Measurements from ENCODE around the gene FEV. TPM values are rescaled to one million over a fixed set of nuclear protein-coding genes. Genes with fewer than 3 reads are reported as not detected.
A peak's percentile ranks its signal among the peaks of the same experiment; 100 is the strongest.

The FEV gene
- total RNA-seq, 5 donors from 2014 or later (not counting 1 experiment from before 2014, with no cell fraction given) = not detected

DNA sequence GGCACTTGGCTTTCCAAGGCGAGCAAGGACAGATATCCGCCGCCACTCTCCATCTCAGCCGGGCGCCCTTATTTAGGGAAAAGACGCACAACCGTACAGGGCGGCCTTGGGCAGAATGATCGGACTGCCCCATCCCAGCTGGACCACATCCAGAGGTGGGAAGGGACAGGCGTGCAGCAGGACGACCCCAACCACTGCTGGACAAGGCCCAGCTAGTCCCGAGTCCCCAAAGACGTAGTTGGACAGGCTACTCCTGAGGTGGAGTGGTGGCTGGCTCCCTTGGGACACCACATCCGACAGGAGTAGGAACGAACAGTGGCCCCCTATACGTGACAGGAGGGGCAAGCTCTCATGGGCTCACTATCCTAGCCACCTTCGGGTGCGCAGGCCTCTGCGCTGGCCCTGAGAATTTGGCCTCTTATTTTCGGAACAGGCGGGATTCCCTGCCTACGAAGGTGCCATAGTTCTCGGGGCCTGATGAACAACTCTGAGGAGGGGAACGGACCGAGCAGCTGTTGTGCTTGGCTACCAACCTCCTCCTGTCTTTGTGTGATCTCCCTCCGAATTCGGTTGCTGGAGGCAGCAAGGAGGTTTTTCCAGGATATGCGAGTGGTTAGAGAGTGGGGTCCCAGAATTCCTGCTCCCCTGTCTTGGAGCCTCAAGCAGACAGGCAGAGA lies 2.3 kb downstream of the FEV start:
- H3K36me3 Mint-ChIP-seq = no peaks in the 10 kb centered on the region
- Histone ChIP-seq H3K27ac (ENCODE audit: low read length) (no peak overlapping the region), H3K4me3 (ENCODE audit: control insufficient read depth in 1 of 2, extremely low read depth in 1 of 2, low read length in 1 of 2) (no peak overlapping the region), H3K27me3 (replicated peaks in 1 of 2; ENCODE audit: control insufficient read depth in 2 of 2, extremely low read depth in 1 of 2, insufficient read depth in 2 of 2, low read length in 1 of 2) (peaks cover 17 to 94% of the 10 kb centered on the region in 2 experiments), H3K36me3 (ENCODE audit: control insufficient read depth in 2 of 2, extremely low read depth in 1 of 2, insufficient read depth in 1 of 2, low read length in 1 of 2) (no peaks in the 10 kb centered on the region), H3K9me3 (no peaks in the 10 kb centered on the region), H3K4me1 (ENCODE audit: control insufficient read depth in 1 of 2, extremely low read depth in 1 of 2, insufficient read depth in 2 of 2, low read length in 2 of 2) (peaks cover 10 to 47% of the 10 kb centered on the region in 2 experiments)
- ChIA-PET CTCF (interaction anchor here (0.6 to 1.0 kb wide), 2 partner anchors 12 to 13 kb away, joined by 3 read pairs; no protein-coding TSS in a partner anchor), POLR2A (no interaction called here)
- H3K27ac Mint-ChIP-seq = peak overlapping the region in 1 of 2 donors; percentile 23
- no peak for ATAC-seq (replicated peaks in 1 of 4)
- H3K4me3 Mint-ChIP-seq = peak overlapping the region; percentile 50 to 83 (median 60)
- no peaks in the 10 kb centered on the region for H3K9me3 Mint-ChIP-seq
- WGBS (ENCODE audit: insufficient coverage) = 11% methylated on average over 25 of the region's 28 CpGs
- H3K27me3 Mint-ChIP-seq = peaks cover 65 to 81% of the 10 kb centered on the region in 2 donors
- peaks cover 32 to 40% (median 40%) of the 10 kb centered on the region in 3 donors for H3K4me1 Mint-ChIP-seq
- DNase-seq = no peak

- H3K27me3 ChIP-seq (replicated peaks in 1 of 2; ENCODE audit: control insufficient read depth in 2 of 2, extremely low read depth in 1 of 2, insufficient read depth in 2 of 2, low read length in 1 of 2) = peaks cover 13 to 87% of the 10 kb centered on the region in 2 experiments
- H3K27ac ChIP-seq (ENCODE audit: low read length) = no peak overlapping the region
- peak overlapping the region; percentile 50 to 83 (median 60) for H3K4me3 Mint-ChIP-seq
- no peaks in the 10 kb centered on the region for H3K9me3 Mint-ChIP-seq
- no peaks in the 10 kb centered on the region for H3K36me3 ChIP-seq (ENCODE audit: control insufficient read depth in 2 of 2, extremely low read depth in 1 of 2, insufficient read depth in 1 of 2, low read length in 1 of 2)
- peak overlapping the region; percentile 31 to 49 for H3K4me3 ChIP-seq (ENCODE audit: control insufficient read depth in 1 of 2, extremely low read depth in 1 of 2, low read length in 1 of 2)
- ChIA-PET POLR2A (interaction anchor here in 1 of 2 donors (1.3 kb wide), 1 partner anchor 32 kb away, joined by 7 read pairs; no protein-coding TSS in a partner anchor), CTCF (interaction anchor here (0.5 to 1.0 kb wide), 4 partner anchors 13 to 60 kb away, joined by 3 read pairs; no protein-coding TSS in a partner anchor)
- H3K36me3 Mint-ChIP-seq = no peaks in the 10 kb centered on the region
- H3K9me3 ChIP-seq = no peaks in the 10 kb centered on the region
- no peak overlapping the region for H3K27ac Mint-ChIP-seq
- H3K27me3 Mint-ChIP-seq = peaks cover 66 to 78% of the 10 kb centered on the region in 2 donors
- peaks cover 32 to 40% (median 40%) of the 10 kb centered on the region in 3 donors for H3K4me1 Mint-ChIP-seq
- peaks cover 10 to 47% of the 10 kb centered on the region in 2 experiments for H3K4me1 ChIP-seq (ENCODE audit: control insufficient read depth in 1 of 2, extremely low read depth in 1 of 2, insufficient read depth in 2 of 2, low read length in 2 of 2)
- 2% methylated on average over 69 of the region's 69 CpGs for WGBS (ENCODE audit: insufficient coverage)
- ATAC-seq (replicated peaks in 1 of 4) = peak; percentile 39 to 52 (median 43)
- peak in 14 of 35 experiments; percentile 12 to 60 (median 32) for DNase-seq
Measured at GRCh38 chr2:218981881-218982585, 3.0 kb downstream of the FEV start.

DNA sequence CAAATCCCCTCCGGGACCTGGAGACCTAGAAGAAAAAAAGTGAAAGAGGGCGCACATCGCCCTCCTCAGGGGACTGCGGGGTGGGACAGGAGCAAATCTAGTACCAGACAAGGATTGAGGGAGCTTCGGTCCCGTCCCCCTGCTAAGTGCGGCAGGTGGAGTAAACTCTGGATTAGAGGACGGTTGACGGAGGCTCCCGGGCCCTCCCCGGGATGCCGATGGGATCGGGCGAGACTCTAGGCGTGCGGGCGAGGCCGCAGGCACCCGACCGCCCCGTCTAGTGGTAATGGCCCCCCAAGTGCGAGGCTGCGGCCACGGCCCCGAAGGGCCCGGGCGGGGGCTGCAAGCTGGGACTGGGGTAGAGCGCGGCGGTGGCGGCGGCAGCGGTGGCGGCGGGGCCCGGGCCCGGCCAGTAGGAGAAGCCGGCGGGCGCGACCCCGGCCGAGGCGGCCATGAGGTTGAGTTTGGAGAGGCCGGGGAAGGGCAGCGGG lies 3.5 kb downstream of the FEV start:
- H3K27me3 ChIP-seq (replicated peaks in 1 of 2; ENCODE audit: control insufficient read depth in 2 of 2, extremely low read depth in 1 of 2, insufficient read depth in 2 of 2, low read length in 1 of 2) = peaks cover 13 to 81% of the 10 kb centered on the region in 2 experiments
- ChIA-PET CTCF (interaction anchor here in 1 of 2 donors (0.5 to 1.1 kb wide), 5 partner anchors 14 to 175 kb away, joined by 3 to 5 read pairs (median 3); no protein-coding TSS in a partner anchor), POLR2A (interaction anchor here in 1 of 2 donors (1.3 kb wide), 1 partner anchor 31 kb away, joined by 7 read pairs; no protein-coding TSS in a partner anchor)
- H3K9me3 Mint-ChIP-seq = no peaks in the 10 kb centered on the region
- H3K36me3 ChIP-seq (ENCODE audit: control insufficient read depth in 2 of 2, extremely low read depth in 1 of 2, insufficient read depth in 1 of 2, low read length in 1 of 2) = no peaks in the 10 kb centered on the region
- H3K27ac Mint-ChIP-seq = peak overlapping the region in 1 of 2 donors; percentile 32
- no peak for DNase-seq
- H3K4me3 ChIP-seq (ENCODE audit: control insufficient read depth in 1 of 2, extremely low read depth in 1 of 2, low read length in 1 of 2) = peak overlapping the region; percentile 2 to 53
- H3K4me1 Mint-ChIP-seq = peaks cover 32 to 40% (median 40%) of the 10 kb centered on the region in 3 donors
- peak overlapping the region; percentile 75 to 83 (median 77) for H3K4me3 Mint-ChIP-seq
- no peak overlapping the region for H3K27ac ChIP-seq (ENCODE audit: low read length)
- 6% methylated on average over 46 of the region's 46 CpGs for WGBS (ENCODE audit: insufficient coverage)
- peaks cover 10 to 47% of the 10 kb centered on the region in 2 experiments for H3K4me1 ChIP-seq (ENCODE audit: control insufficient read depth in 1 of 2, extremely low read depth in 1 of 2, insufficient read depth in 2 of 2, low read length in 2 of 2)
- no peaks in the 10 kb centered on the region for H3K9me3 ChIP-seq
- no peaks in the 10 kb centered on the region for H3K36me3 Mint-ChIP-seq
- ATAC-seq (replicated peaks in 1 of 4) = peak; percentile 3 to 13 (median 8)
- peaks cover 66 to 78% of the 10 kb centered on the region in 2 donors for H3K27me3 Mint-ChIP-seq

GRCh38 chr2:218980735-218981389 lies 4.1 kb downstream of the FEV start:
- H3K27me3 Mint-ChIP-seq = peaks cover 66 to 78% of the 10 kb centered on the region in 2 donors
- H3K9me3 Mint-ChIP-seq = no peaks in the 10 kb centered on the region
- no peak for ATAC-seq (replicated peaks in 1 of 4)
- H3K4me1 Mint-ChIP-seq = peaks cover 30 to 39% (median 35%) of the 10 kb centered on the region in 3 donors
- H3K9me3 ChIP-seq = no peaks in the 10 kb centered on the region
- H3K27me3 ChIP-seq (replicated peaks in 1 of 2; ENCODE audit: control insufficient read depth in 2 of 2, extremely low read depth in 1 of 2, insufficient read depth in 2 of 2, low read length in 1 of 2) = peaks cover 15 to 75% of the 10 kb centered on the region in 2 experiments
- H3K36me3 ChIP-seq (ENCODE audit: control insufficient read depth in 2 of 2, extremely low read depth in 1 of 2, insufficient read depth in 1 of 2, low read length in 1 of 2) = no peaks in the 10 kb centered on the region
- ChIA-PET CTCF (interaction anchor here (0.5 to 1.4 kb wide), 18 partner anchors 8 to 314 kb away, joined by 3 to 12 read pairs (median 4); no protein-coding TSS in a partner anchor), POLR2A (interaction anchor here in 1 of 2 donors (1.3 kb wide), 1 partner anchor 31 kb away, joined by 7 read pairs; no protein-coding TSS in a partner anchor)
- WGBS (ENCODE audit: insufficient coverage) = 8% methylated on average over 20 of the region's 26 CpGs
- peak overlapping the region; percentile 2 to 53 for H3K4me3 ChIP-seq (ENCODE audit: control insufficient read depth in 1 of 2, extremely low read depth in 1 of 2, low read length in 1 of 2)
- peak overlapping the region in 1 of 2 donors; percentile 32 for H3K27ac Mint-ChIP-seq
- peak overlapping the region; percentile 75 to 83 (median 77) for H3K4me3 Mint-ChIP-seq
- H3K27ac ChIP-seq (ENCODE audit: low read length) = no peak overlapping the region
- H3K36me3 Mint-ChIP-seq = no peaks in the 10 kb centered on the region
- peak in 1 of 35 experiments; percentile 20 for DNase-seq
- H3K4me1 ChIP-seq (ENCODE audit: control insufficient read depth in 1 of 2, extremely low read depth in 1 of 2, insufficient read depth in 2 of 2, low read length in 2 of 2) = peaks cover 10 to 47% of the 10 kb centered on the region in 2 experiments

- Mint-ChIP-seq H3K27me3 (peaks cover 68 to 80% of the 10 kb centered on the region in 2 donors), H3K9me3 (no peaks in the 10 kb centered on the region), H3K4me1 (peaks cover 30 to 34% (median 31%) of the 10 kb centered on the region in 3 donors), H3K27ac (no peak overlapping the region), H3K36me3 (no peaks in the 10 kb centered on the region), H3K4me3 (peak overlapping the region; percentile 57 to 83 (median 74))
- Histone ChIP-seq H3K4me1 (ENCODE audit: control insufficient read depth in 1 of 2, extremely low read depth in 1 of 2, insufficient read depth in 2 of 2, low read length in 2 of 2) (peaks cover 10 to 47% of the 10 kb centered on the region in 2 experiments), H3K27me3 (replicated peaks in 1 of 2; ENCODE audit: control insufficient read depth in 2 of 2, extremely low read depth in 1 of 2, insufficient read depth in 2 of 2, low read length in 1 of 2) (peaks cover 15 to 70% of the 10 kb centered on the region in 2 experiments), H3K9me3 (no peaks in the 10 kb centered on the region), H3K4me3 (ENCODE audit: control insufficient read depth in 1 of 2, extremely low read depth in 1 of 2, low read length in 1 of 2) (peak overlapping the region; percentile 11 to 57), H3K36me3 (ENCODE audit: control insufficient read depth in 2 of 2, extremely low read depth in 1 of 2, insufficient read depth in 1 of 2, low read length in 1 of 2) (no peaks in the 10 kb centered on the region), H3K27ac (ENCODE audit: low read length) (no peak overlapping the region)
- ChIA-PET CTCF (interaction anchor here (0.5 to 1.4 kb wide), 23 partner anchors 9 to 458 kb away, joined by 3 to 12 read pairs (median 4); no protein-coding TSS in a partner anchor), POLR2A (interaction anchor here (0.6 to 1.3 kb wide), 2 partner anchors 30 to 408 kb away, joined by 7 to 10 read pairs; partner anchors contain the start of gene DNPEP (in 1 of the 2))
- ATAC-seq (replicated peaks in 1 of 4) = peak; percentile 84 to 90 (median 88)
- peak; percentile 59 to 90 (median 79) for DNase-seq
- 2% methylated on average over 28 of the region's 39 CpGs for WGBS (ENCODE audit: insufficient coverage)
Measured at GRCh38 chr2:218979846-218980734, 4.9 kb downstream of the FEV start.
